ENCODE data around the gene KLK8. TPM values are rescaled to one million over a fixed set of nuclear protein-coding genes. Genes with fewer than 3 reads are reported as not detected.

The KLK8 gene
- total RNA-seq, 1 experiment from 2014 or later = 2.7 TPM

GRCh38 chr19:51012661-51013190 lies 11.3 kb upstream of the KLK8 start:
- no peak overlapping the region for H2BK5ac ChIP-seq (ENCODE audit: insufficient read length, low read length)
- H3K4me1 Mint-ChIP-seq = peaks cover 4 to 11% of the 10 kb centered on the region in 2 experiments

More at GRCh38 chr19:51012661-51013190, 11.3 kb upstream of the KLK8 start:
- Histone ChIP-seq H3K14ac (ENCODE audit: insufficient read depth, low read length) (no peak overlapping the region), H3K9ac (ENCODE audit: extremely low read depth, insufficient read length, low read length) (no peak overlapping the region), H2BK15ac (ENCODE audit: low read depth, low read length) (no peak overlapping the region), H3K23me2 (ENCODE audit: insufficient read length, low read depth, low read length, poor library complexity, severe bottlenecking) (peaks cover 11% of the 10 kb centered on the region), H2BK120ac (ENCODE audit: low read depth, low read length, poor library complexity, severe bottlenecking) (no peak overlapping the region), H3K4me2 (ENCODE audit: insufficient read depth, insufficient read length, low read length) (no peak overlapping the region), H3K79me1 (ENCODE audit: insufficient read depth, low read depth, low read length, poor library complexity, severe bottlenecking) (no peaks in the 10 kb centered on the region), H3K18ac (ENCODE audit: insufficient read length, low read depth, low read length) (no peak overlapping the region), H3K4ac (ENCODE audit: low read depth, low read length) (no peak overlapping the region), H2BK12ac (ENCODE audit: insufficient read length, low read depth, low read length) (no peak overlapping the region), H4K91ac (ENCODE audit: insufficient read length, low read depth, low read length) (no peak overlapping the region), H3K79me2 (ENCODE audit: insufficient read depth, low read length) (no peaks in the 10 kb centered on the region), H2AFZ (ENCODE audit: low read length) (no peak overlapping the region), H4K5ac (ENCODE audit: insufficient read length, low read depth, low read length) (no peak overlapping the region), H3K27ac (ENCODE audit: insufficient read length, low read depth, low read length) (no peak overlapping the region), H3K27me3 (ENCODE audit: insufficient read depth, low read length) (no peaks in the 10 kb centered on the region; the same call in 1 of the 2 replicates), H3K9me3 (ENCODE audit: control insufficient read depth, low read depth, low read length) (no peaks in the 10 kb centered on the region), H2AK5ac (ENCODE audit: insufficient read length, low read length) (no peak overlapping the region), H4K8ac (replicated peaks; ENCODE audit: insufficient read length, low read depth, low read length) (no peak overlapping the region), H4K20me1 (ENCODE audit: control insufficient read depth, insufficient read depth, insufficient read length) (no peaks in the 10 kb centered on the region), H3T11ph (ENCODE audit: low read length) (no peak overlapping the region), H3K56ac (ENCODE audit: insufficient read length, low read depth, low read length) (no peak overlapping the region), H3K4me1 (ENCODE audit: insufficient read depth, low read length) (no peaks in the 10 kb centered on the region), H3K23ac (ENCODE audit: insufficient read length, low read depth, low read length) (no peak overlapping the region), H2BK20ac (ENCODE audit: low read depth, low read length, poor library complexity, severe bottlenecking) (no peak overlapping the region)
- Mint-ChIP-seq H3K27me3 (ENCODE audit: low read depth) (peaks cover 66% of the 10 kb centered on the region), H3K4me3 (no peak overlapping the region), H3K36me3 (ENCODE audit: insufficient read depth in 1 of 3, low read depth in 3 of 3) (no peaks in the 10 kb centered on the region; a peak in 1 of 7 replicates), H3K27ac (no peak overlapping the region), H3K9me3 (peaks cover 0 to 8% of the 10 kb centered on the region in 2 experiments; a peak in 2 of 5 replicates)
- DNase-seq = no peak
- WGBS (ENCODE audit: extremely low coverage, insufficient read length, low lambda C conversion rate) = no CpG with 5 or more reads among the region's 12 CpGs
- no peak for TF ChIP-seq CTCF (conservative IDR thresholded peaks at IDR 0.05)
